Hypothalamus (tissue), 51 donors: ENCODE data around the gene MACROD2.

Experiments
- DNase-seq, 51 donors: peaks; one replicate each; lab custom pipeline; 2025; lab: John Stamatoyannopoulos, UW

MACROD2 gene

GRCh38 chr20:14780508-14780907, 785.2 kb downstream of the MACROD2 start:
- no peak for DNase-seq

DNA sequence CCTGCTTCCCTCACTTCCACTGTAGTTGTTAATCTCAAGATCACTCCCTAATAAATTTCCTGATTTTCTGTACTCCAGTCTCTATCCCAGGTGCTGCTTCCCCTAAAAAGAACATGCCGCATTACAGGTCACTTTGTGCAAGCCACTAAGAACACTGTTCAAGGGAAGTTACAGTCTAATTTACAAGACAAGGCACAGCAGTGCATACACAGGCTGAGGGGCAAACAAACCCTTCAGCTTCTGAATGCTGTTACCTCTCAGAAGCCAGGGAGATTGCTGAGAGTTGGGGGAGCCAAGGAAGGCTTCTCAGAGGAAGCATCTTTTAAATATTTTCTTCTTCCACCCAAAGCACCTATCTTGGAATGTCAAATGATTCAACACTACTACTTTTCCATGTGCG, 787.4 kb downstream of the MACROD2 start:
- DNase-seq: no peak

DNA sequence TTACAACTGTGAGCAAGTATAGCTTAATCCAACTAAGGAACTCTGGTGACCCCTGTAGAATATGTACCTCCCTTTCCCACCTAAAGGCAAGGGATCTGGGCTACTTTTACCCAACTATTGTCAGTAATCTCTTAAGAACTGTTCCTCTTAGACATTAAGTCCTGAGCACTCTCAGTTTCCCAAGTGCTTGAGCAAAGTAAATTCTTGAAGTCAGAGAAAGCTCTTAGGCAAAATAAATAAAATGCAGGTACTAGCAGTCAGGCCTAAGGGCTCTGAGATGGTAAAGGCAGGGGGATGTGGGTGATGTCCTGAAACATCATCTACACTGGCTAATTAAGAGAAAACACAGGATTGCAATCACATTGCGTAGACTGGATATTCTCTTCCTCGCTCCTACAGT, 788.5 kb downstream of the MACROD2 start:
- DNase-seq: no peak

DNA sequence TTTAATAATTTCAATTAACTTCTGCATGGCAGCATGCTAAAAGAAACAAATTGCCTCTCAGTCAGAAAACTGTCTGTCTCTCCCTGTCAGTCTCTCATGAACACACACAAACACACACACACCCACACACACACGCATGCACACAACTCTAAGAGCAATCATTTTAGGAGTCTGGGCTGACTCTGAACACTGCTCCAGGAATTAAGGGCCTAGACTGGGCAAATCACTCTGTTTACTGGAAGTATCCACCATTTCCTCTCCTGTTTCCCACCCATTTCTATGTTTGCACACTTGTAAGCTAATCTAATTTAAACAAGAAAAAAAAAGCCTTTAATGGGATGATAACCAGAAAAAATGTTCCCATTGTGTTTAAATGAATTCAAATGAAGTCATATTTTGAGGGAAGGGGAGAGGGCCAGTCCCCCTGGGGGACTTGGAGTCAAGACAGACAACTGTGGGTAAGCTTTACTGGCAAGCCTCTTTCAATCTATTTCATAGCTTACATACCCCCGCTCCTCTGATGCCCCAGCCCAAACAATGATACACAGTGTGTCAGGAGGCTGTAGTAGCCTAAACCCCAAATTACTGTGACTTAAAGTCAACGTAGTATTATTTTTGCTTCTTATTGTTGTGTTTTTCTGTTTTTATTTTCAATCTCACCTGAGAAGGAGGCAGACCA, 789.9 kb downstream of the MACROD2 start:
- DNase-seq: no peak

- DNase-seq: no peak
Observed at GRCh38 chr20:14790190-14790589, 794.9 kb downstream of the MACROD2 start.

- DNase-seq: no peak
Observed at GRCh38 chr20:14790771-14791620, 795.7 kb downstream of the MACROD2 start.

GRCh38 chr20:14792915-14793314, 797.6 kb downstream of the MACROD2 start:
- DNase-seq: no peak

DNA sequence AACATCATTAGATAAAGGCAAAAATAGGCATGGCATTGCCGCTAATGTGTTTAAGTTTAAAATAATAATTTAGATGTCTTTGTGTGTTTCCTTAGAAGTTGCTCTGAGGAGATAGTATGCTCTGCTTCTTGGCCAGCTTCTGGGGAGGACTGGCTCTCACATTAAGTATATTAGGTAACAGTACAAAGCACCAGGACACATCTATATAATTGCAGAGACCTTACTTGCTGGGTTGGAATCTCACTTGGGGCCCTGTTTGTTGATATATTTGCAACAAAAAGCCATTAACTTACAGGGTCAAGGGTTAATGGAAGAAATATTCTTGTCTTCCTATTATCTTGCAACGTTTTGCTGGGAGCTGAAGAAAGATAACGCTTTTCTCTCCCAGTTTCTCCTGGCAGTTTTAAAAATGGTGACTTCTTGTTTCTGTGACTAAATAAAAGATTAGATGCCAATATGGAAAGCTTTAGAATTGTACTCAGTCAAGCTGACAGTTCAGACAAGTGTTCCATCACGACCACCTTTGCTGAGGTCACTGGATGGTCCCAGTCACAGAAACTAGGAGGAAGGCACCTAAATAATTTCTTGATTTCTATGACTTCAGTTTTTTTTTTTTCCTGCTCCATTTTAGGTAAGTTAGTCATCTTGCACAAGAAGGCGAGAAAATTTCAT, 804.4 kb downstream of the MACROD2 start:
- DNase-seq: no peak

DNA sequence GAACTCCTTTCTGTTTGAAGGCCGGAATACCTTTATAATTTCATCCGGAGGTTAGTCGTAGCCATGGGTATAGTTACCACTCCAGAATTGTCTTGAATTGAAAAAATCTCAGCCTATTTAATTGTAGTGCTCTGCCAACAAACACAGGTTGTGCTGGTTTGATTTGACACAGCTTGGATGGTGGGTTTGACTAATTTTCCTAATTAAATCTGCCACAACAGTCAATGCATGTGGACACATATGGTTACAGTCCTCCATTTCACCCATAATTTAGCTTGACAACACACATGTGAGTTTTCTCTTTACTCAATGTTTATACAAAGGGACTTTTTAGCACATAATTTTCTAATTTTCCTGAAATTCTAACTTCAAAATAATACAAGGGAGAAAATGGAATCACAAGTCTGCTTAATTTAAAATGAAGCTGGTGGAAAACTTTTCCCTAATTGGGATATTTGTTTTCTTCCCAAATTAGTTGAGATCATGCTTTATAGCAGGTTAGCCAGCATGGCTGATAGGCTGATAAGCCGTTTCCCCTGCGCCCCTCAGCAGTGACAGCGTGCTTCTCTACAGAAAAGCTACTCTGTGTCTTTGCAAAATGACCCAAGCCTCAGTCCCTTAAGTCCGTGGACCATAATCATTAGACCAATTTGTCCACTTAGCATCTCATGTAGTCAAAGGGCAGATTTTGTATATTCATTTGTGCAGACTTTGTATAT, 805.5 kb downstream of the MACROD2 start:
- no peak for DNase-seq

GRCh38 chr20:14801591-14802325, 806.4 kb downstream of the MACROD2 start:
- DNase-seq: no peak

DNA sequence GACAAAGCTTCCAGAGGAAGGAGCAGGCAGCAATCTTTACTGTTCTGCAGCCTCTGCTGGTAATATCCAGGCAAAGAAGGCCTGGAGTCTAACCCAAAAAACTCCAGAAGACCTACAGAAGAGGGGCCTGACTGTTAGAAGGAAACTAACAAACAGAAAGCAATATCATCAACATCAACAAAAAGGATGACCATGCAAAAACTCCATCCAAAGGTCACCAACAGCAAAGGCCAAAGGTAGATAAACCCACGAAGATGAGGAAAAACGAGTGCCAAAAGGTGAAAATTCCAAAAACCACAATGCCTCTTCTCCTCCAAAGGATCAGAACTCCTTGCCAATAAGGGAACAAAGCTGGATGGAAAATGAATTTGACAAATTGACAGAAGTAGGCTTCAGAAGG, 811.9 kb downstream of the MACROD2 start:
- DNase-seq: no peak

- no peak for DNase-seq
Observed at GRCh38 chr20:14815340-14815739, 820.0 kb downstream of the MACROD2 start.

GRCh38 chr20:14816471-14816870, 821.2 kb downstream of the MACROD2 start:
- DNase-seq: no peak

GRCh38 chr20:14817101-14817500, 821.8 kb downstream of the MACROD2 start:
- no peak for DNase-seq

DNA sequence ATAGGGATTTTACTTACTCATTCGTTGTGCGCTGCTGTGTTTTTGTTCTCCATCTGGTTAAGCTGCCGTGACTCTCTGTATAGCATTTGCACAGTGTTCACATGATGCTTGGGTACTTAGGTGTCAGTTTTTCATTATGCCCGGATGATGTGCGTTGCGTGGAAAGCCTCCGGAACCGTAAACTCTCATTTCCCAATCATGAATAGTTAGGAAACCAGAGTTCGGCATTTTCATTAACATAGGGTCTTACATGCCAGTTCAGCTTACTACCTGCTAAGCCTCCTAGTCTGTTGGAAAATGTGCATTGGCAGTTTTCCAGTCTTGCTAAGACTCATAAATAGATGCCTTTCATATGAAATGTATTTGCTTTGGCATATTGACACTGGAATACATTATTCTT, 825.5 kb downstream of the MACROD2 start:
- DNase-seq: no peak

DNA sequence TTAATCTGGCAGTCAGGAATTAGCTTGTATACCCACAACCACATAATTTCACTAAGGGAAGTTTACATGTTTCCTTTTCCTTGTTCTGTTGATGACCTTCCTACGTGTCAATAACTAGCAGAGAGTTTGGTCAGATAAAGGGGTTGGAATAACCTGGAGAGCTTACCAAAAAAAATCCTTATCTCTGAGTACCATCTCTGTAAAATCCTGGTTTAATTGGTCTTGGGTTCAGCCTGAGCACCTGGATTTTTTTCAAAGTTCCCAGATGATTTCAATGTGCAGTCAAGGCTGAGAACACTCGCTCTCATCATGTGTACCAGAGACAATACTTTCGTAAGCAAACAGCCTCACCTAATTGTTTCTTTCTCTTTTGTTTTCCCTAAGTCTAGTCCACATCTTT, 825.9 kb downstream of the MACROD2 start:
- DNase-seq: no peak

- no peak for DNase-seq
Observed at GRCh38 chr20:14824996-14825395, 829.7 kb downstream of the MACROD2 start.

- DNase-seq: no peak
Observed at GRCh38 chr20:14826543-14827313, 831.4 kb downstream of the MACROD2 start.

GRCh38 chr20:14828459-14828858, 833.1 kb downstream of the MACROD2 start:
- no peak for DNase-seq

DNA sequence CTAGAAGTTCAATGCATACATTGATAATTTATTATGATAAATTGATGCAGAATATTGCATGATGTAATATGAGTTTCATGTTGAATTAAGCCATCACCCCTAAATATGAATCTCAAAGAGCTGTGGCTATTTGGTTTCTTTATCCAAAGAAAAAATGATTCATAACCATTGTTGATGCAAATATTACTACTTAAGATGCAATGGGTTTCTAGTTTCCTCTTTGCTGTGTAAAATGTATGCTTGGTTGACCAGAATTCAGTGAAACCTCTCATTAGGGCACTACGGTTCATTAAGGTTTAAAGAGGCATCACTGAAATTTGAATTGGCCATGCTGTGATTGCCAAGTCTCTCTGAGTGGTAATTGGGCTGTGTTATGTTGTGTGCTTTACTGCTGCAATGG, 834.6 kb downstream of the MACROD2 start:
- DNase-seq: no peak
